HG03354 (cell line): ENCODE measurements around the gene SSTR4.

Source experiments
- ATAC-seq: cut with Tn5 transposase; IDR thresholded peaks from one replicate; pipeline ENCODE4 v1.9.1; 2021; ENCODE audit warnings: mild to moderate bottlenecking; ENCODE audit not compliant: unreplicated experiment, poor library complexity, severe bottlenecking

The SSTR4 gene

DNA sequence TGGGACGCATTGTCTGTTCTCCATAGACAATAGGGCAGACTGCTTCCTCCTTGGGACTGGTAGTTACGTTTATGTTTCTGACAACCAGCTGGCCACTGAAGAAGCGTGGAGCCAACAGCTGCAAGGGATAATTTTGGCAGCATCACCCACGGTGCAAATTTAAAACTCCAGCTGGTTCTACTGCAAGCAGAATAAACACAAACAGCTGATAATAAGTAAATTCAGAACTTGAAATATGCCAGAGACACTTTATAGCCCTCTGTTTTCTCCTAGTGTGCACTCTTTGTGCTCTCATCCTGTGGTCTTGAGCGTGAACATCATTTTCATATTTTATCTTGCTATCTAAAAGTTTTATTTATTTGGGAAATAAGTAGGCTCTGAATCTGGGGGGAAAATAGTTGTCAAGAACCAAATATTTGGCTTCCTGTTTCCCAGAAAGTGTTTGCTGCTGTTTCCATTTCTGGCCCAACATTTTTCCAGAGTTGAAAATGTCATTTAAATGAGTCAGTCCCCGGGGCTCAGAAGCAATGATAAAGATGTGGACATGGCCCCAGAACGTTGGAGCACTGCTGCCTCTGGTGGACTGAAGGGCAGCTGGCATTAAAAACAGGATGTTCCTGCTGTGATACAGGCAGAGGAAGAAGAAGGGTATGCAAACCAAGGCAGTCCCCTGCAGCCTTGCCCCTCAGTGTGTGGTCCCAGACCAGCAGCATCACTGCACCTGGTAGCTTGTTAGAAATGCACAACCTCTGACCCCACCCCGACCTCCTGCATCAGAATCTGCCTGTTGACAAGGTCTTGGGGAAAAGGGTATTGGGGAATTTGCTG lies 26.8 kb downstream of the SSTR4 start:
- ATAC-seq = no peak

DNA sequence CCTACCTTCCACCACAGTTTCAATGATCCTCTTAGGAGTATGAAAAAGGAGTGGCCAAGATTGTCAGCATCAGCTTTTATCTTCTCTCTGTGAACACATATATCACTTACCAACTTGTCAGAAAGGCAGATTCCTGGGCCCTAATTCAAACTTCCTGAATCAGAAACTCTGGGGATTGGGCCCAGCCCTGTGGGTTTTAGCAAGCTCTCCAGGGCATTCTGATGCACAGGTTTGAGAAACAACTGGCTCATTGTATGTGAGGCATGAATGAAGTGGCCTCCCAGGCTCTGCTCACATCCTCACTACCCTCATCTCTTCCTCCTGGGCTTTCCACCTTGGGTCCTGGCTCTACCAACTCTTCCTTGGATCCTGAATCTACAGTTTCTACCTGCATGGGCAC lies 27.5 kb downstream of the SSTR4 start:
- ATAC-seq = no peak

DNA sequence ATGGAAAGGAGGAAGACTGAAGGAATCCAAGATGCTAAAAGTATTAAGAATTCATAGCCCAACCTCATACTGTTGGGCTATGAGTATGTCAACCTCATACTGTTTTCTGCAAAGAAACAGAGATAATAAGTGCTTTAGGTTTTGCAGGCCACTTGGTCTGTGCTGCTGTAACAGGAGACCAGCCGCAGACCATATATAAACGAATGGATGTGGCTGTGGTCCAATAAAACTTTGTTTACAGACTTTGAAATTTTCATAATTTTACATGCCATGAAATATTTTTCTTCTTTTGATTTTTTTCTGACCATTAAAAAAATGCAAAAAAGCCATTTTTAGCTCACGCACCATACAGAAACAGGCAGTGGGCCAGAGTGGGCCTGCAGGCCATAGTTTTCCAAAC lies 28.1 kb downstream of the SSTR4 start:
- ATAC-seq = no peak

DNA sequence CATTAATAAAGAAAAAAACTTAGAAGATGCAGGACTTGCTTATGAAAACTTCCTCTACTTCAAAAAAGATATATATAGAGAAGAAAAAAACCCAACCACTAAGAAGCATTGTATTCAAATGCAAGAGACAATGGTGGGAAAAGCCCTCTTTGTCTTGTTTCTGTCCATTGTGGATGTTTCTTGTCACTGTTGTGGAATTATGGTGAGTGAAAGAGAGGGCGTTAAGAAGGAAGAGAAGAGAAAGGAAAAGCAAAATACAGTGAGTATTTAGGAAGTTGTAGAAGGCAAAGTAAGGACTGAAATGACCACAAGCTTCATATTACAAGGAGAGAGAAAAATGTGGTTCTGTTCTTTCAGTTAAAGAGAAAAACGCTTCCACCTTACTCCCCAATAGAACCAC lies 28.5 kb downstream of the SSTR4 start:
- no peak for ATAC-seq

DNA sequence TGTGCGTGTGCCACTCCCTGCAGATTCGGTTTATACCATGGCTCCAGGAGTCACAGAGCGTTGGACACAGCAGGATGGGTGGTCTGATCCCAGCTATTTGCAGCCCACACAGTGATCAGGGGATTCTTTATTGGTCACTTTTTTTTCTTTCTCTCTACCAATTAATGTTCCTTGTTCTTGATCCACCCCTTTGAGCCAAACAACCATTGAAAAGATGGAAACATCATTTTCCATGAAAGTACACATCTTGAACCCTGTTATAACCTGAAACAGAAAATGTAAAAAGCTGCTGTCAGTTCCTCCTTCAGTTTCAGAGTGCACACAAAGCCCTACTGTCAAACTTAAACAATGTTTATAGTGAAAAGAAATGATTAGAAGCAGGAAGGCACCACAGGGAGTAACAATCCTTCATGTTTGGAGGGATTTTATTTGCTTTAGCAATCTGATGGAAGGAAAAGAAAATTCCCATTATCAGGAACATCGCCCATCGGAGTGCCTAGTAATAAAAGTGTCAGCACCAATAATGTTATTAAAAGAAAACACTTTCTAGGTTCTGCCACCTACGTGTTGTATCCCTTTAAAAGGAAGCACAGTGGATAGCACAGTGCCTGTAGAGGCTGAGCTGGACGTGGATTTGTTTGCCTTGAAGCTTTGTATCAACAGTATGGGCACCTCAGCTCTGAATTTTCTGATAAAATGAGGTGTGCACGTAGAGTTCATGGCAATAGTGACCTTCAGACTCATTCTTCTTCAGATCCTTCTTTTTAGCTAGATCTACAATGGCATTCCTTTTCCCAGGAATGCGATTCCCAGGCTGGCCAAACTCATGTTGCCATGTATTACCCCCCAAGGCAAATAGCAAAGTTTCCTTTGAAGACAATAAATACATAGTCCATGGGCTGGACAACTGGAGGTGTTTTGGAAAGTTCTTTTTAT lies 30.4 kb downstream of the SSTR4 start:
- no peak for ATAC-seq

DNA sequence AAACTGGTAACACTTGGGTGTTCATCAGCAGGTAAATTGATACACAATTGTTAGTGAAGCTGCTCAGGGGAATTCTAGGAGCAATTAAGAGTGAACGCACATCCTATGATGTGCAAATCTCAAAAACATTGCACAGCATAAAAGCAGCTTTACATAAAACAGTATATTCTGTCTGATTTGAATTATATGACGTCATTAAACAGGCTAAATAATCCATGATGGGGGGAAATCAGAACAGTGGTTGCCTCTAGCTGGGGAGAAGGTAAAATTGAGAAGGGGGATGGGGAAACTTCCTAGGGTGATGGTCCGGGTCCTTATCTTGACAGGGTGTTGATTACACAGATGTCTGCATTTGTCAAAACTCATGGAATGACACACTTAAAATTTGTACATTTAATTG lies 31.7 kb downstream of the SSTR4 start:
- ATAC-seq = no peak

DNA sequence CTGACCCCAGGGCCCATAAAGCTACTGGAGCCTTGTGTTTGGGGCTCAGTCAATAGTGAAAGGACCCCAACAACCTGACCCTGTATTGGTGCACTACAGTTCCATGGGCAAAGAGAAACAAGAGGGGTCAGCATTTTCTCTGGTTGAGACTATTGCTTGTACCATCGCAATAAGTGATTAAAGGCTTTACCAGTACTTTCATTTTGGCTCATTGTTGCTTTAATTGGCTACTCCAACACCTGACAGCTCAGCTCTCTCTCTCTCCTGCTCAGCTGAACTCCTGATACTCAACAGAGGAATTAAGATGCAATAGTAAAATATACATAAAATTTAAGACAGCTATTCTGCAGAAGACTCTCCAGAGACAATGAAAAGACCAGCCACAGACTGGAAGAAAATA lies 33.2 kb downstream of the SSTR4 start:
- ATAC-seq = no peak

DNA sequence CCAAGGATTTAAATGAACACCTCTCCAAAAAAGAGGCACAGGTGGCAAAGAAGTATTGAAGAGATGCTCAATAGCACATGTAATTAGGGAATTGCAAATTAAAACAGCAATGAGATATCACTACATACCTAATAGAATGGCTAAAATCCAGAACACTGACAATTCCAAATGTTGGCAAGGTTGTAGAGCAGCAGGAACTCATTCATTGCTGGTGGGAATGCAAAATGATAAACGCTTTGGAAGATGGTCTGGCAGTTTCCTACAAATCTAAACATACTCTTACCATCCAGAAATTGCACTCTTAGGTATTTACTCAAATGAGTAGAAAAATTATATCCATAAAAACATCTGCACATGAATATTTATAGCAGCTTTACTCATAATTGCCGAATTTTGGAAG lies 34.0 kb downstream of the SSTR4 start:
- no peak for ATAC-seq

DNA sequence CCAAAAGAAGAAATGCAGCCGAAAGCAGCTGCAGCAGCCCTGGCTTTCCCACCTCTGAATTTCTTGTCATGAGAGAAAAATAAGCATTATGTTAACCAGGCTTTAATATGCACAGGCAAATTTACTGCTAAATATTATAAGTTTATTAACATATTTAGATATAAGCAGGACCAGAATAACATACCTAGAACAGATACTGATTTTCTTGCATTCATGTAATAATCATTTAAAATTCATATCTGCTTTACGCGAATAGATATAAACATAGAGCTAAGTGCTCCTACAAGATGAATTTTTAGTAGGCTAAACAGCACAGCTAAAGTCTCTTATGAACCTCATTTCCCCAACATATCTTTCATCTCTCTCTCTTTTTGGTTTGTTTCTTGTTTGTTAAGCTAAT lies 36.3 kb downstream of the SSTR4 start:
- ATAC-seq = no peak

DNA sequence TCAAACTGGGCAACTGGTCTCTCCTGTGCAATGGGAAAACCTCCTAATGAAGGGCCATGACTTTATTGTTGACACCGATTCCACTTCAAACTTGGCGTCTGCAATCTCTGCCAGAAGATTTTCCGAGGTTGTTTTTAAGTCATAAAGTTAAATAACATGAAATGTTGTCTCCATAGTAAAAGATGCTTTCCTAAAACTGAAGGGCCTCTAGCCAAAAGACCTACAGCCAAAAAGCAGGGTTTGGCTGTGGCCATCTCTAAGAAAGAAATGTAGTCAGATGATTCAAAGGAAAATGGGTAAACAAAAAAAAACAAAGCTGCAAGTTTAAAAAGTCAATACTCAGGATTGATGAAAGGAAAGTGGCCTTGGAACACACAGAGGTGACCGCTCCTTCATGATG lies 36.9 kb downstream of the SSTR4 start:
- no peak for ATAC-seq

DNA sequence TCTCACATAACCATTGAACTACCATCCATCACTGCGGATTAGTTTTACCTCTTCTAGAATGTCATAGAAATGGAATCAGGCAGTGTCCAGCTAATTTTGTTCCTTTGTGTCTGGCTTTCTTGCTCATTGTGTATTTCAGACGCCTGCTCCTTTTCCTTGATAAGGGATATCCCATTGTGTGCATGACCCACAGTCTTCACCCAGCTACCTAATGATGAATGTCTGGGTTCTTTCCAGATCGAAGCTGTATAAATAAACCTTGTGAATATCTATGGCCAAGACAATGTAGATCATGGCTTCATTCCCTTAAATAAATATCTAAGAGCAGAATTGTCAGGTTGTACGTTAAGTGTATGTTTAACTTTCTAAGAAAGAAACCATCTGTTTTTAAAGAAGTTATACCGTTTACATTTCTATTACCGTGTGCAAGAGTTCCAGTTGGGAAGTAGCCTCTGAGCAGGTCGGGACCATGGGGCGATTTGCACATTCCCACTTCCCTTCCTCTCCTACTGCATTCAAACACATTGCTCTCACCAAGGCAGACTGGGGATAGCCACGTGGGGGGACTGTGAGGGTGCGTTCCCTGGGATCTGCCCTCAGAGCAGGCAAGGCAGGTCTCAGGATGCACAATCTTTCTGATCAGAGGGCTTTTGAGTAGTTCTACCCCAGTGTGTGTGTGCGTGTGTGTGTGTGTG lies 37.9 kb downstream of the SSTR4 start:
- ATAC-seq = no peak

DNA sequence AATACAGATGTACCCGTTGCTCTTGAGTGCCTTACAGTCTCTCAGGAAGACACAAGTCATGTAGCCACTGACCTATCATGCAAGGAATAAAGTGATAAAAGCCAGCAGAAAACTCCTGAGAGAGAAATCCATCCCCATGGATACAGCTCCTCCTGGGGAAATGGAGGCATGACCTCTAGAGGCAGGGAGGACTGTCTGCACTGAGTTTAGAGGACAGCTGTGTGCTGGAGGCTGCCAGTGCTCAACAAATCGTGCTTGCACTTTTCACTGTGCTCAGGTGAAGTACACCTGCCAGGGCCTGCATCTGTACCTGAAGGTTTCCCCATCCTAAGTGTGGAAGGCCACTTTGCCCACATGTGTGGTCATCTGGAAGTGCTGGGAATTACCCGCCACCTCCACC lies 38.9 kb downstream of the SSTR4 start:
- no peak for ATAC-seq

DNA sequence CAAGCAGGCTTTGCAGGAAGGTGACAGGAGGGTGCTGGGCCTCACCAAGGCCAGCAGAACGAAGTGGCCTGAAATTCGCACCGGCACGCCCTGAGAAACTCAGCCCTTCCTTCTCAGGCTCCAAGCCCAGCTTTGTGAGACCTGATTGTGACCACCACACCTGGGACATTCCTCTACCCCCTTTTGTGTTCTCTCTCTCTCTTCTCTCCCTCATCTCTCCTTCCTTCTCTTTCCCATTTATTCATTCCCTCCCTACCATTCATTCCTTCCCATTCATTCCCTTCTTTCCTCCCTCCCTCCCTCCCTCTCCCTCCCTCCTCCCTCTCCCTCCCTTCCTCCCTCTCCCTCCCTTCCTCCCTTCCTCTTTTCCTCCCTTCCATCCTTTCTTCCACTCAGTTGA lies 42.2 kb downstream of the SSTR4 start:
- ATAC-seq = no peak

DNA sequence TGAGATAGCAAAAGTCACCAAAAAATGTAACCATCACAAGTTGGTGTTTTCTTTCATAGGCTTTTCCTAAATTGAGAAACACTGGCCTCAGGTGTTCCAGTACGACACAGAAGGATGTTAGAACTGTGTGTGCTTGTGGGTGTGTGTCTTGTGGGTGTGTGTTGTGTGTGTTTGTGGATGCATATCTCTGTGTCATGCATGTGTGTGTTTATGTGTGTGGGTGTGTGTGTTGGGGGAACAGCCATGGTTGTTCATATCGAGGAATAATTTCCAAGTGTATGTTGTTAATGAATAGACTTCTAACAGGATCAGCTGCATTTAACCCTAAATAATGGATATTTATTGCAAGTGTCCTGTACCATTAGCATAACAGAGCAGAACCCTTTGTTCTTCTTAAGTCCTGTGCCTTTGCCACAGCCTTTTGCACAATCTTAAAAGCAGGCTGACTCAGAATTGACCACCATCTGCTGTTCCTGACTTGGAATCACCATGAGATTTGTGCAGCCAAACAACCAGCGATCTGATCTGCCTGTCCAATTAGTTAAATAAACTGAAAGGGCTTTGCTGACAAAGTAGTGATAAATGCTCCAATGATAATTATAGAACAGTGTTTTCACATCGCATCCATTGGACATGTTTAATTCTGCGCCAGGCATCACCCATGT lies 43.4 kb downstream of the SSTR4 start:
- ATAC-seq = no peak

DNA sequence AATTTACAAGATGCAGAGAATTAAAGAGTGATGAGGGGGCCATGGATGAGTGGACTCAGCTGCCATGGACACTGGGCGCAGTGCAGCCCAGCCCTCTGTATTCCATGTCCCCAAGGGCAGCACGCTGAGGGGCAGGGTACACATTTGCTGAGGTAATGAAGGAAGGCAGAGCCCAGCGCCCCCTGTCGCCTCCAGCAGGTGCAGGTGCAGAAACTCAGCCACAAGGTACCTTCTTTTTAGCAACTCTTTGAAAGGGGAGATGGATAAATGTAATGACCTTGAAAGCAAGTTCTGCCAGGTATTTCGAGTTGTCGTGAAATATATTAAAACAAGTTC lies 43.9 kb downstream of the SSTR4 start:
- ATAC-seq = no peak

DNA sequence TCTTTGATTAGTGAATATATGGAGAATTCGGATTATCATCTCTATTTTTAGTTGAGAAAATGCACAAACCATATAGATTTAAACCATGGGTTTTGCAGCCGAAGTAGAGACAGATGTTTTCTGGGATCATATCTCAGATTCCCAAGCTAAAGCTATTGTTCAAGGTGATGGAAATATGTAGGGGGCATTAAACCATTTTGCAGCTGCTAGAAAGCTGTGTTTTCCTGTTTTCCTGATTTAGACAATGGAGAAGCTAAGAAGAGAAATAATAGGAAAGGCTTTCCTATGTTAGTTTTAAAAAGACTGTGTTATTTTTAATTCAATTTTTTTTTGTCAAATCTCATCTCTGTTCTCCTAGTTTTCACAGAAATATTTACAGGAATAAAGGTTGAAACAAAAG lies 44.8 kb downstream of the SSTR4 start:
- no peak for ATAC-seq

DNA sequence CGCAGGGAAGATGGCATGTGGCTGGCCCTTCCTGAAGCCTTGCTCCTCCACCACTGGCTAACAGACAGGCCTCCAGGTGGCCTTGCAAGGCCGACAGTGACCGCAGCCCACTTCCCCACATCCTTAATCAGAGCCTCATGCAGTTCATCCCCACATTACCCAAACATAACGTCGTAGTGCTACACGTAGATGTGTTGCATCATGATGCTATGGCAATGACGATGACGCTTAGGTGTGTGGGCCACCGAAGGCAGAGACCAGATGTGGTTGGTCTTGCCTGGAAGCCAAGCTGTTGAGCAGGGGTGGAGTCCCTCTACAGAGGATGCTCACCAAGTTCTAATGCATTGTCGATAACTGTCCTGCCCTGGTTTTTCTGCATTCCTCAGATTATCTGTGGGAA lies 45.4 kb downstream of the SSTR4 start:
- no peak for ATAC-seq

DNA sequence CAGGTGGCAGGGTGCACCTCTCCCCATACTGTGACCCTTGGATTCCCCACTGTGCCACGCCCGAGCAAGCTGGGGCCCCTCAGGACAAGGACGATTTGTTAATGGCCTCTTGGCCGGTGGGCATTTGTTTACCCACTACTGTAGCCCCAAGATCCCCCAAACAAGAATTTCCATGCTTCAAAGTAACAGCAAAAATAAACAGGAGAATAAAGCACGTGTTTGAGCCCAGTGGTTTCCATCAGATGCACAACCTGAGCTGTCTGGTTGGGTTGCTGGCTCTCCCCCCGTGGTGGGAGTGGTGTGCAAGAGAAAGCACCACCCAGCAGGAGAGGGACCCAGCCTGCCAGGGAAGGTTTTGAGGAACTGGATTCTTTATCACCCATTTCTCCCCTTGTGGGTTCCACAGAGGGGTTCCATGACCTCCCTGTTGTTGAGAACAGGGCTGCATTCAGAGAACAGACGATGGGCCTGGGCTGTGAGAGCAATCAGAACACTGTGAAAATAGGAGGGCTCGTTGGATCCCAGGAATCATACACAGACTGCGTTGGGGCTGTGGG lies 46.2 kb downstream of the SSTR4 start:
- no peak for ATAC-seq

DNA sequence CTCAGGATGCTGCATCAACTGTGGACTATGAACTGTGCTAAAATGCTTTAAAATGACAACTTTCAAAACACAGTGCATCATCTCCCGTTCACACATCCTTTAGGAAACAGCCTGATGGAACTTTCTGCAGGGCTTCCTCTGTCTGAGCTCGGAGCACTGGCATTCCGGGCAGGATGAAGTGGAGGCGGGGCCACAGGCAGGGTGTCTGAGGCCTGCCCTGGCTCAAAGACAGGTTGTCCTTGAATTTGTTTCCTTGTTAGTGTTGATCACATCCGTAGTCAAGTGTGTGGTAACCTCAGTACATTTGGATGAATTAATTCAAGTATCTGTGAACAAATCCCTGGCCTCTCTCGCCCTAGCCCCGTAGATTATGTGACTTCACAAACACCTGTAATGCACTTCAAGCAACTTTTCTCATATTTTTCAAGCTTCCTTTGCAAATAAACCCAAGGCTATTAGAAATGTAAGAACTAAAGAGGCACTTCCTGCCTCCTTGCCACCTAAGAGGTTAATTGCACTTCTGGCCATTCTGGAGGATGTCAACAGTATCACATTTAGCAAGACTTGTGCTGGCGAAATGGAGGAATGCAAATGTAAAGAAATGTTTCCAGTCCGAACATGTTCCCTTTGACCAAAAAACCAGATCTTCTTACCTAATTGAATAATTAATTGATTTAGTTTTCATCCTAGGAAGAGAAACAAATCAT lies 47.9 kb downstream of the SSTR4 start:
- ATAC-seq = no peak
